SK-N-MC (cell line): Measurements from ENCODE around the gene DHRS4.

Experiments
- DNase-seq: peaks from one replicate; pipeline ENCODE4 v3.0.0-alpha.2; 2011; ENCODE audit warnings: low read depth, low spot score
- H3K27ac ChIP-seq: fragments of 200-600 bp; sonication (generic); 2 replicates; pipeline ENCODE4 v1.5.1; 2016; ENCODE audit warnings: mixed run types
- H3K36me3 ChIP-seq: fragments of 200-600 bp; sonication (generic); 2 replicates; pipeline ENCODE4 v1.6.1; 2017; ENCODE audit warnings: antibody characterized with exemption, low read length, mixed read lengths; ENCODE audit not compliant: insufficient read depth
- H3K4me3 ChIP-seq: fragments of 200-600 bp; sonication (generic); 2 replicates; pipeline ENCODE4 v1.5.1; 2016
- H3K9ac ChIP-seq: fragments of 200-600 bp; sonication (generic); 2 replicates; pipeline ENCODE4 v1.8.0; 2017; ENCODE audit warnings: mixed run types, mixed read lengths; ENCODE audit not compliant: insufficient read length
- H3K9me3 ChIP-seq: fragments of 200-600 bp; sonication (generic); 2 replicates; pipeline ENCODE4 v1.6.1; 2017; ENCODE audit warnings: low read depth, mild to moderate bottlenecking, antibody characterized with exemption, low read length, moderate library complexity, mixed read lengths
- EZH2 ChIP-seq: fragments of 200-600 bp; sonication (generic); IDR thresholded peaks from one replicate; pipeline ENCODE4 v1.6.1; 2017; ENCODE audit warnings: antibody characterized with exemption
- FOXP2 ChIP-seq: optimal IDR thresholded peaks from 2 replicates; pipeline ENCODE3; 2011; ENCODE audit warnings: mild to moderate bottlenecking, moderate library complexity; ENCODE audit not compliant: insufficient read depth; ENCODE audit errors: extremely low read length, control extremely low read depth
- POLR2AphosphoS5 ChIP-seq: IDR thresholded peaks from 2 replicates; pipeline ENCODE4 v1.6.1; 2012; ENCODE audit warnings: mild to moderate bottlenecking, low read depth, low read length, borderline replicate concordance

Gene DHRS4

GRCh38 chr14:23926543-23926942 is 27.0 kb upstream of the DHRS4 start:
- Histone ChIP-seq H3K4me3 (no peak overlapping the region), H3K36me3 (no peaks in the 10 kb centered on the region), H3K27ac (no peak overlapping the region), H3K9ac (no peak overlapping the region), H3K9me3 (no peaks in the 10 kb centered on the region)
- no peak for TF ChIP-seq FOXP2
- no peak for TF ChIP-seq POLR2AphosphoS5
- no peak for TF ChIP-seq EZH2
- no peak for DNase-seq

GRCh38 chr14:23929136-23929535 is 24.4 kb upstream of the DHRS4 start:
- Histone ChIP-seq H3K4me3 (no peak overlapping the region), H3K9me3 (no peaks in the 10 kb centered on the region), H3K9ac (no peak overlapping the region), H3K36me3 (no peaks in the 10 kb centered on the region), H3K27ac (no peak overlapping the region)
- DNase-seq, result no peak
- TF ChIP-seq FOXP2, result no peak
- no peak for TF ChIP-seq EZH2
- no peak for TF ChIP-seq POLR2AphosphoS5

GRCh38 chr14:23929822-23930294 is 23.7 kb upstream of the DHRS4 start:
- TF ChIP-seq POLR2AphosphoS5 (no peak), FOXP2 (no peak), EZH2 (no peak)
- Histone ChIP-seq H3K9me3 (no peaks in the 10 kb centered on the region), H3K36me3 (no peaks in the 10 kb centered on the region), H3K27ac (no peak overlapping the region), H3K9ac (no peak overlapping the region), H3K4me3 (no peak overlapping the region)
- peak; percentile 22 for DNase-seq

- Histone ChIP-seq H3K4me3 (no peak overlapping the region), H3K36me3 (no peaks in the 10 kb centered on the region), H3K9ac (no peak overlapping the region), H3K9me3 (no peaks in the 10 kb centered on the region), H3K27ac (no peak overlapping the region)
- no peak for TF ChIP-seq FOXP2
- no peak for DNase-seq
Measured at GRCh38 chr14:23930742-23931141, 22.8 kb upstream of the DHRS4 start.

GRCh38 chr14:23931721-23932289 is 21.8 kb upstream of the DHRS4 start:
- TF ChIP-seq POLR2AphosphoS5, result no peak
- H3K36me3 ChIP-seq, result no peaks in the 10 kb centered on the region
- H3K9ac ChIP-seq, result no peak overlapping the region
- no peaks in the 10 kb centered on the region for H3K9me3 ChIP-seq
- H3K4me3 ChIP-seq, result no peak overlapping the region
- no peak for DNase-seq
- H3K27ac ChIP-seq, result no peak overlapping the region

GRCh38 chr14:23932639-23933038 is 20.9 kb upstream of the DHRS4 start:
- DNase-seq, result no peak
- H3K9ac ChIP-seq, result no peak overlapping the region
- H3K4me3 ChIP-seq, result no peak overlapping the region
- TF ChIP-seq EZH2 (no peak), FOXP2 (no peak), POLR2AphosphoS5 (no peak)
- no peak overlapping the region for H3K27ac ChIP-seq
- no peaks in the 10 kb centered on the region for H3K9me3 ChIP-seq
- H3K36me3 ChIP-seq, result no peaks in the 10 kb centered on the region

GRCh38 chr14:23933108-23933741 is 20.3 kb upstream of the DHRS4 start:
- Histone ChIP-seq H3K9me3 (no peaks in the 10 kb centered on the region), H3K9ac (no peak overlapping the region), H3K4me3 (no peak overlapping the region), H3K36me3 (no peaks in the 10 kb centered on the region), H3K27ac (no peak overlapping the region)
- TF ChIP-seq EZH2 (no peak), FOXP2 (no peak), POLR2AphosphoS5 (no peak)
- DNase-seq, result no peak

GRCh38 chr14:23933742-23934128 is 19.8 kb upstream of the DHRS4 start:
- Histone ChIP-seq H3K36me3 (no peaks in the 10 kb centered on the region), H3K9ac (no peak overlapping the region), H3K9me3 (no peaks in the 10 kb centered on the region), H3K27ac (no peak overlapping the region), H3K4me3 (no peak overlapping the region)
- no peak for DNase-seq
- TF ChIP-seq POLR2AphosphoS5 (no peak), EZH2 (no peak), FOXP2 (no peak)

GRCh38 chr14:23935158-23935557 is 18.4 kb upstream of the DHRS4 start:
- H3K9me3 ChIP-seq, result no peaks in the 10 kb centered on the region
- no peak overlapping the region for H3K27ac ChIP-seq
- no peak overlapping the region for H3K9ac ChIP-seq
- DNase-seq, result no peak
- H3K36me3 ChIP-seq, result no peaks in the 10 kb centered on the region
- no peak for TF ChIP-seq EZH2
- TF ChIP-seq POLR2AphosphoS5, result no peak
- TF ChIP-seq FOXP2, result no peak
- no peak overlapping the region for H3K4me3 ChIP-seq
